ENCODE measurements around the gene CLCN7.
A peak's percentile ranks its signal among the peaks of the same experiment; 100 is the strongest.
"Not testable (repeated sequence)": the region's sequence is repeated elsewhere in the genome, so short reads cannot be mapped to it uniquely, and the experiment has no call there.

CLCN7 gene

DNA sequence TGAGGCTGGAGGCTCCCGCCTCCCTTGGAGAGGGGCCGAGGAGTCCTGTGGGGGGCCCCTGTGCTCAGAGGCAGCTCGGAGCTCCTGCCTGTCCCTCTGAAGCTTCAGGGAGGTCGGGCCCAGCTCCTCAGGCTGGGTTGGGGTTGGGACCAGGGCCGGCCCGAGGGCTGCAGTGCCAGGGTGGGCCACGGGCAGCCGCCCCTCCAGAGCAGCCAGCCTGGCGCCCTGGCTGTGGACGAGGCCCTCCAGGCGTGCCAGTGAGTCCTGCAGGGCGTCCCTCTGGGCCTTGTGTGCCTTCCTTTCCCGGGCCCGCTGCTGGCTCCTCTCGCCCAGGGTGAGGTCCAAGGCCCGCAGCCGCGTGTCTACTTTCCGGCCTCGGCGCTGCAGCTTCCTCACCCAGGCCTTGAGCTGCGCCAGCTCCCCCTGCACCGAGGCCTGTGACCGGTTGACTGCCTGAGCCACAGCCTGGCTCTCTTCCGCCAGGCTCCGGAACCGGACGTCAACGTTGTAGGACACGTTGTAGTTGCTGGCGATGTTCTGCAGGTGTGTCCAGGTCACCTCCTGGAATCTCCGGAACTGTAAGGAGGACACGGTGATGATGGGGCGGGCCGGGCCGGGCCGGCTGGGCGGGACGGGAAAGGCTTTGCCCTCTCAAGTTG lies 12.7 kb upstream of the CLCN7 start:
- no peak for DNase-seq (ENCODE audit: low spot score)

DNA sequence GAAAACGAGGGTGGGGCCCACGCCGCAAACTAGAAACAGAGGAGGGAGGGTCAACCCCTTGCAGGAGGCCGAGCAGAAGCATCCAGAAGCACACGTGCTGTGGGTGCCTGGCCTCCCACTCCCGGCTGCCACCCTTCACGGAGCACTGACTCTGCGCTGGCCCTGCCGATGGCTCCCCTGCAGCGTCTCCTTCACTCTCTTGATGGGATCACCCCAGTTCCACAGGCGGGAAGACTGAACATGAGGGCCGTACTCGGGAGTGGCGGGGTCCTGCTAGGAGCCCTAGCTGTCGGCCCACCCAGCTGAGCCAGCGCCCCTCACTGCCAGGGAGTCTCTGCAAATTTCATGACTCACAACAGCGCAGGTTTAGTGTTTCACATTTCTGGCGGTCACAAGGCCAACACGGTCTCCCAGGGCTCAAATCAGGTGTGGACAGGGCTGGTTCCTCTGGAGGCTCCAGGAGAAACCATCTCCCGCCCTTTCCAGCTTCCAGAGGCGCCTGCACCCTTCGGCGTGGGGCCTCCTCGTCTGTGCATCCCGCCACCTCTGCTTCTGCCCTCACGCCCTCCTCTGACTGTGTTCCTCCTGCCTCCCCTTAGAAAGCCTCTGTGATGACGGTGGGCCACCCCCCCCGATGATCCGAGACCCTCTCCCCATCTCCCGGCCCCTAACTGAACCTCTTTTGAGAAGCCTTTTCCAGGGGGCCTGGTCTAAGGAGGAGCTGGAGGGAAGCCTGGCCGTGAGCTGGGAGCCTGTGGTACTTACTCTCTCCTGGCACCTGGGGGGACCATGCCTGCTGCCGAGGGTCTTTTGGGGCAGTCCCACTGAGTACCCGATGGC lies 11.9 kb upstream of the CLCN7 start:
- no peak for DNase-seq (ENCODE audit: low spot score)

DNA sequence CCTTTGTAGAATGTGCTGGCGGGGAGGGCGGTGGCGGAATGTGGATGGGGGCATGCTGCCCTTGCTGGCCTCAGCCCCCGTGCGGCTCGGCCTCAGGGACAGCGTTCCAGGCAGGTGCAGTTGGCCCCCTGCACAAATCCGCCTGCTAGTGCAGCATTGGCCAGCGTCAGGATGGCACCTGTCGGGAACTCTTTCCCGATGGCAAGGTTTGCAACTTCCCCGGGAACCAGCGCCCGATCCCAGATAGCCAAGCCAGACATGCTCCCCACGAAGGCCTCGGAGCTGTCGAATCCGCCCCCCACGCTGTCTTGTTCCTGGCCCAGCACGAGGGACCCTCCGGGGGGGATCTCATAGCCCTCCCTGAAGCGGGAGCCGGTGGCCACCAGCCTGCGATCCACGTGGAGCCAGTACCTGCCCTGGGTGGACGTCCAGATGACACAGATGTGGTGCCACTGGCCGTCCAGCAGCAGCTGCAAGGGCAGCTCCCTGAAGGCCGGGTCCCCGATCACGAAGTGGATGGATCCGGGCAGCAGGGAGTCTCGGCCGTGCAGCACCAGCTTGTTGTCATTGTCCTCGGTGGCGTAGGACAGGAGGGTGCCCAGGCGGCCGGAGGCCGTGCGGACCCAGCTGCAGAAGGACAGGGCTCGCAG lies 11.1 kb upstream of the CLCN7 start:
- no peak for DNase-seq (ENCODE audit: low spot score)

DNA sequence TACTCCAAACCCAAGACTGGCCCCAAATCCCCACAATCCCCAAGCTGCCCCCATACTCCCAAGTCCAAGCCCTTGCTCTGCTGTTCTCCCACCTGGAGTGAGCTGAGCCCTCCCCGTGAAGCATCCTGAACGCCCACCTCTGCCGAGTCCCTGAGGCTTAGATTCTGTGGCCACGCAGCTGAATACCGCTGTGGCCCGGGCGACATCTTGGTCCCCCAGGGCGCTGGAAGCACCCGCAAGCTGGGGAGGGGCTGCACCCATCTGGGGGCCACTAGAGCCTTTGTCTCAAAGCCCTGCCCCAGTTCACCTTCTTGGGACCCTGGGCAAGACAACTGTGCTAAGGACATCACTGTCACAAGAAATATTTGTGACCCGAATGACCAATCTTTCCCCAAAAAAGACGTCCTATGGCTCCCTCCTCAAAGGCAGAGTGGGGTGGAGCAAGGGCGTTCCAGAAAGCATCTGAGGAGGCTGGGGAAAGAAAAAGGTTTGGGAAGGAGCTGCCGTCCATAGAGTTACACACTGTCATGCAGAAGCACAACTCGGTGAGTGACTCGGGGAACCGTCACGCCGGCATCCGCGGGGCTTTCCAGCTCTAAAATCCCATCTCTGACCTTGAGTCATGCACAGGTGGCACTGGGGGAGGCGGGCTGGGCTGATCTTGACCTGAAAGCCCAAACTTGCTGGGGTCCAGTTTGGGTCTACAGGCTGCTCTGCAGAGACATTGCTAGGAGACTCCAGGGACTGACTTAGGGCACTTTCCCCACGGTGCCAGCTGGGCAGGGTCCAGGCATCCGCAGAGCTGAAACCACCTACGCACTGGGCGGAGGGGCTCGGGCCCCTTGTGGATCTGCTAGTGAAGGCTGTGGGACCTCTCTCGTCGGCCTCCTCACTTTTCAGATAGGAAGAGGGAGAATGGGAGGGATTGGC lies 7.3 kb upstream of the CLCN7 start:
- DNase-seq (ENCODE audit: low spot score): no peak

DNA sequence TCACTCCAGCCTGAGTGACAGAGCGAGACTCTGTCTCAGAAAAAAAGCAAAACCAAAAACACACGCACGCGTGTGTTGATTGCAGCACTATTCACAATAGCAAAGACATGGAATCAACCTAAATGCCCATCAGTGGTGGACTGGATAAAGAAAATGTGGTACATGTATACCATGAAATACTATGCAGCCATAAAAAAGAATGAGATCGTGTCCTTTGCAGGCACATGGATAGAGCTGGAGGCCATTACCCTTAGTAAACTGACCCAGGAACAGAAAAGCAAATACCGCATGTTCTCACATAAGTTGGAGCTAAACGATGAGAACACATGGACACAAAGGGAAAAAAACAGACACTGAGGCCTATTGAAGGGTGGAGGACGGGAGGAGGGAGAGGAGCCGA lies 4.1 kb upstream of the CLCN7 start:
- DNase-seq (ENCODE audit: low spot score): not testable (repeated sequence)

DNA sequence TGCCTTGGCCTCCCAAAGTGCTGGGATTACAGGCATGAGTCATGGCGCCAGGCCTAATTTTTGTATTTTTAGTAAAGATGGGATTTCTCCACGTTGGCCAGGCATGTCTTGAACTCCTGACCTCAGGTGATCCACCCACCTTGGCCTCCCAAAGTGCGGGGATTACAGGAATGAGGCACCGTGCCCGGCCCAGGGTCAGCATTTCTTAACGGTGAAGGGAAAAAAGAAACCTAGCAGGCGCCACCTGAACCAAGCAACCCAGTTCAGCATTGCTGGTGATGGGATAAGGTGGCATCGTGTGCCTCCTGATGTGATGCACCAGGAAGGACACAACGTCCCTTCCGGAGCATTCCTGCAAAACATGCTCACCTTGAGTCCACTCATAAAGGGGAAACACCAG lies 2.2 kb upstream of the CLCN7 start:
- no peak for DNase-seq (ENCODE audit: low spot score)

DNA sequence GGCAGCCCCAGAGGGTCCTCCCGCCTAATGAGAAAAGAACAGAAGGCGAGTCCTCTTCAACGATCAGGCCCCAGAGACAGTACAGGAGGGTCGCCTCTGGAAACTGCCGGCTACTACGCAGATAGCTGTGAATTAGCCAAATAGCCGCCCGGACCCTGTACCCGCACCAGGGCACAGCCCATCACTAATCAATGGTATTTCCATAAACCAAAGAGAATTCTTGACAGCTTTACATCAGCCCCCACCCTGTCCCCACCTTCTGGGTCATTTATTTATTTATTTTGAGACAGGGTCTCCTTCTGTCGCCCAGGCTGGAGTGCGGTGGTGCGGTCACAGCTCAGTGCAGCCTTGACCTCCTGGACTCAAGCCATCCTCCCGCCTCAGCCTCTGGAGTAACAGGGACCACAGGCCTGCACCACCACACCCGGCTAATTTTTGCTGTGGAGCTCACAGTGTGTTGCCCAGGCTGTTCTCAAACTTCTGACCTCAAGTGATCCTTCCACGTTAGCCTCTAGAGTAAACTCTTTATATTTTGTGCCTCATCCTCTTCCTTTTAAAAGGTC lies 805 bp upstream of the CLCN7 start:
- no peak for DNase-seq (ENCODE audit: low spot score)

DNA sequence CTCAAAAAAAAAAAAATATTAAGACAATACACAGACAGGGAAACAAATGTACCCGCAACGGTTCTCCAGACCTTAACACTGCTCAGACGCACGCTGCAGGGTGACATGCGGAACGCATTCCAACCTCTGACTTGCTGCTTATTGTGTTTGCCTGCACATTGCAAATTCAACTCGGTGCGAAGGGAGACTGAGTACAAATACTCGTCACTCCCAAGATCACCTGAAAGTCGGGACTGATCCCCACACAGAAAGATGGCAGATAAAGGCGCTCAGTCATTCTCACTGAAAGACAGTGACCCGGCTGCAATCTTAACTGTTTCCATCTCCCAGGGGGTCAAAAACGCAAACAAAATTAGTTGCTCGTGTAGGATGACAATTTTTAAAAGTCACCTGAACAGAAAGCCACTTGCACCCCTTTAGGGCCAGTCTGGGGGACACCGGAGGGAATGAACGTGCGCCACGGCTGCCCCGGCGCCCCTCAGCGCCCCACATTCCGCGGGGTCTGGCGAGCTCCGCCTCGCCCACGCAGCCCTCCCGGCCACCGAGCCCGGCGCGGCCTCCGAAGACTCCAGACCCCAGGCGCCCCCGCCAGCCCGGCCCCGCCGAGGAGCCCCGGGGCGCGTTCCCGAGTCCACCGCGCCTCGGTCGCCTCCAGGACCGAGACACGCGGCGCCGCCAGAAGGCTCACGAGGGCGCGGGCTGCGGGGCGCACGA lies 589 bp downstream of the CLCN7 start:
- DNase-seq (ENCODE audit: low spot score): peak; percentile 59

DNA sequence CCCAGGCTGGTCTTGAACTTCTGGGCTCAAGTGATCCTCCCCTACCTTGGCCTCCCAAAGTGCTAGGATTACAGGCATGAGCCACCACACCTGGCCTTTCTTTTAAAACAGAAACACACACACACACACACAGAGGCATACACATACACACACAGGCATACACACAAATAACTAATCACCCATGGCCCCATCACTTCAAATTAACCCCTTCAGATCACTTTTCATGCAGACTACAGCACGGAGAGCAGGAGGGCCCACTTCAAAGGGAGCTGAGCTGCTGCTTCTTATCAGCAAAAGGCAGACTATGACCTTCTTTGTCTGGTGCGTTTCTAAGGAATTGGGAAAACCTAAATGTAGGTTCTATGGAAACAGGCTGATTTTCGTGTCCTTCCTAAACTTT lies 1.9 kb downstream of the CLCN7 start:
- no peak for DNase-seq (ENCODE audit: low spot score)

DNA sequence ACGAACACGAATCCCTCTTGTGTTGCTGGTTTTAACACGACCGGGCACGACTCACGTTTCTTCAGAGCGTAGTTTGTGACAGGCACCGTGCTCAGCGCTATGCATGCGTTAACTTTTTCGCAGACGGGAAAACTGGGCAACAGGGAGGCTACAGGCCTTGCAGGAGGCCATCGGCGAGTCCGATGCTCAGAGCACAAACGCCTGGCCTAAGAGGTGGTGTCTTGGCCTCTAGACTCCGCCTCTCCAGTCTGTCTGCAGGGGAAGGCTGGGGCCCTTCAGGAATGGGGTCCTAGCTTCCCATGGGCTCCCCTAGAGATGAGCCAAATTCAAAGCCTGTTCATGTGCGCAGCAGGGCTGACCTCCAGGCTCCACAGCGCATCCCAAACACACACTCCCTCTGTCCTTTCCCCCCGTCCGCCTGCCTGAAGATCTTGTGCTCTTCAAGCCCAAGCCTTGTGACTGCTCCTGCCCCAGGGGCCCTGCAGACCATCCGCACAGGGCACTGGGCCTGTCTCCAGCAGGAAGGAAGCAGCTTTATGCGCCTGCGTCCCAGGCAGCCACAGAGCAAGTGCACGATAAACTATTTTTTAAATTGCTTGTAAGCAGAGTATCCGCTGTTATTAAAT lies 3.1 kb downstream of the CLCN7 start:
- DNase-seq (ENCODE audit: low spot score): no peak

DNA sequence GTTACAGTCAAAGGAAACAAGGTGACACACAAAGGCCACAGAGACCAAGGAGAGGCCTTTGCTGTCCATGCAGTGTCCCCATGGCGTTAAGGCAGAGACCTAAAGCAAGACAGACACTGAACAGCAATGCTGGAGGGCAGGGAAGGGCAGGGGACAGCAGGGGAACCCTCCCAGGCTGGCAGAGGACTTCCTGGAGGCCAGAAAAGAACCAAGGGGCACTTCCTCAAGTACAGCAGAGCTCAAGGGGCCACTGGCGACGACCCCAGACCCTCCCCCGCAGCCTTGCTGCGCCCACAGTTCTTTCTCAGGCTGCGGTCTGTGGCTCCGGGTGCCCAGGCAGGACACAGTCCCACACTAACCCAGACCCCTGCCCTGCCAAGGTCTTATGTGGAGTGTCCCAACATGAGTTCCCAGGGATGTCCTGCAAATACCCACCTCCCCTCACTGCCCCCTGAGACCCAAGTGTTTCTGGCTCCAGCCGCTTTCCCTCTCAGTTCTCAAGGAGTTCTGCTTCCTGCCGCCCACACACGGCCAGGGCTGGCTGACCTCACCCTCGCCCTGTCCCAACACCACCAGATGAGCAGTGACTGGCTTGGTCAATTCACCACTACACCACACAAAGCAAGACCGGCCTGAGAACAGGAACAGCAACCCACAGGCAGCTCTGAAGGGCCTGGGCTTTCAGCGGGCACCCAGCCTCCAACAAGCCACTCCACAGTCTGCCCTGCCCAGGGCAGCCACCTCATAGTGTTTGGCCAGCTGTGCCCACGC lies 4.2 kb downstream of the CLCN7 start:
- DNase-seq (ENCODE audit: low spot score): no peak

DNA sequence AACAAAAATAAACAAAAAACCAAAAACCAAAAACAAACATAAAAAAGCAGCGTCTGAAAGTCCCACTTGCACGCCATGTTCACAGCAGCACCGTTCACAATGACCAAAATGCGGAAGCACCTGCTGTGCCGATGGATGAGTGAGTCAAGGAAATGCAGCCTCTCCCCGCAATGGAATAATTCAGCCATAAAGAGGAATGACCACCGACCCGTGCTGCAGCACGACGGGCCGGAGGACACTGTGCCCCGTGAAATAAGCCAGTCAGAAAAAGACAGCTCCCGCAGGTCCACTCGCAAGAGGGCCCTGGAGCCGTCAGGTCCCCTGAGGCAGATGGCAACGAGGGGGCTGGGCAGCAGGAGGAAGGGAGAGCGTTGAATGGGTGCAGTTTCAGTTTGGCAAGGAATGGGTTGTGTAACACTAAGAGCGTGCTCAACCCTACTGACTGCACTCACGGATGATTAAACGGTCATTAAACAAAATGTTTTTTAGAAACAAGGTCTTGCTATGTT lies 5.1 kb downstream of the CLCN7 start:
- DNase-seq (ENCODE audit: low spot score): no peak

DNA sequence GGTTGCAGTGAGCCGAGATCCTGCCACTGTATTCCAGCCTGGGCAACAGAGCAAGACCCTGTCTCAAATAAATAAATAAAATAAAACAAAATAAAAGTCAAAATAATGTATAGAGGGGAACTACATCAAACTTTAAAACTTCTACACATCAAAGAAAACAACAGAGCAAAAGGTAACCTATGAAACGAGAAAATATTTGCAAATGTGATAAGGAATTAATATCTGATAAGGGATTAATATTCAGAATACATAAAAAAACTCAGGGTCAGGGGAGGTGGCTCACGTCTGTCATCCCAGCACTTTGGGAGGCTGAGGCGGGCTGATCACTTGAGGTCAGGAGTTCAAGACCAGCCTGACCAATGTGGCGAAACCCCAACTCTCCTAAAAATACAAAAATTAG lies 5.7 kb downstream of the CLCN7 start:
- not testable (repeated sequence) for DNase-seq (ENCODE audit: low spot score)

DNA sequence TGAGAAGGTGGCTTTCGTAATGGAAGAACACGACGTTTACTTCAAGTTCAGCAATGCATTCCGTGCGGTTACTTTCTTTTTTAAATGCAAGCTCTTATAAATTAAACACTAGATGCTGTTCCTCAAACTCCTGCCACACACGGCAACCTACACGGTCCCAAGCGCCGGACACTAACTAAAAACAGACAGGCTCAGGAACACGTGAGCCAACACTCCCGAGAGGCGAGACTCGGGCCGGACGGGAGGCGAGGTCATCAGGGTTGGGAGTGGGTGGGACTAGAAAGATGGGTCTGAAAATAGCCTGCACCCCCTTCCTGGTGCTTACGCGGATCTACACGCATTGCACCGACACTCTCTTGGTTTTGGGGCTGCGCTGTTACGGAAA lies 6.4 kb downstream of the CLCN7 start:
- no peak for DNase-seq (ENCODE audit: low spot score)

DNA sequence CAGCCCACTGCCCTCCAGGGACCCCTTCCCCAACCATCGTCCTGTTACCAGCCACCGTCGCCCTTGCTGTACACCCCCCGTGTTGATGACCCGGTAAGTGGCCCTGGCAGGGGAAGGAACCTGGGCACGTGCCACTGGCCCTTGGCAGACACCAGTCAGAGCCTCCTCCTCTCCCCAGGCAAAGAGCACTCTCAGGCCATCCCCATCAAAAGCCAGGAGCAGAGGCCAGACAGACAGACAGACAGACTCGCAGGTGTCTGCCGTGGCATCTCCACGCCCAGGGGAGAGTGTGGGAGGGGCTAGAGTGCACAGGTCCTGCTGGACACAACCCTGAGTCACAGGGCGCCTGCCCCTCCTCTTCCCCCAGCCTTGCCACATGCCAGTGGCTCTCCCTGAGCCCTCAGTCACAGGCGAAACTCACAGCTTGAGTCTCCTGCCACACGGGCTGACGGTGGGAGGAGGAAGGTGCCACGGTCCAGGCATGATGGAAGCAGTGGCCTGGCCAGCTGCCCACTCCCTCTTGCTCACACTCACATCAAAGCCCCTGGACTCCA lies 7.8 kb downstream of the CLCN7 start:
- no peak for DNase-seq (ENCODE audit: low spot score)

DNA sequence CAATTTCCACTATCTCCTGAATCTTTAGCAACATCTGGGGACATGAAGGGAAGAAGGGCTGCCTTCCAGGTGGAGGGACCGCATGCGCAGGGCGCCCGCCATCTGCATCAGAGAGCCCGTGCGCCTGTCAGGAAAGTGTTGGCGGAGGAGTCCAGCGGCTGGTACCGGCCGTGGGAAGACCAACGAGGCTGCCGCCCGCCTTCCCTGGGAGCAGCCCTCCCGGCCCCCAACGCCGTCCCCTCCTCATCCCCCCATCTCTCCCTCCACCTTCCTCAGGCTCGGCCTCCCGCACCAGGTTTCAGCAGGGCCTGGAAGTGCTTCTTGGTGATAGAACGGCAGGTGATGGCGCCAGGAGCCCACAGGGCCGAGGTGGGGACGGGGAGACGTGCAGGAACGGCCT lies 8.8 kb downstream of the CLCN7 start:
- DNase-seq (ENCODE audit: low spot score): no peak

DNA sequence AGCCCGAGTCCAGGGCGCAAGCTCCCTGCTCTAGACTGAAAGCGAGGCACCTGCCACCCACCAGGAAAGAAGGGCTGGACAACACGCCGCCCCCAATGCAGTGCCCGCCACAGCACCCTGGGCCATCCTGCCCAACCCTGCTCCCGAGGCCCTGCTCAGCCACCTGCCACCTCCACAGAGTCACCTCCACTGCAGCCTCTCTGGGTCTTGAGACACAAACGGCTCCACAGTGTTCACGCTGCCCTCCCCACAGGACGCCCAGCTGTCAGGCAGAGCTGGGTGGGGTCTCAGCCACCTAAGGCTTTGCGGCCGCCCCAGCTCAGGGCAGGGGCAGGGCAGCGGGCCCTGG lies 9.3 kb downstream of the CLCN7 start:
- no peak for DNase-seq (ENCODE audit: low spot score)

DNA sequence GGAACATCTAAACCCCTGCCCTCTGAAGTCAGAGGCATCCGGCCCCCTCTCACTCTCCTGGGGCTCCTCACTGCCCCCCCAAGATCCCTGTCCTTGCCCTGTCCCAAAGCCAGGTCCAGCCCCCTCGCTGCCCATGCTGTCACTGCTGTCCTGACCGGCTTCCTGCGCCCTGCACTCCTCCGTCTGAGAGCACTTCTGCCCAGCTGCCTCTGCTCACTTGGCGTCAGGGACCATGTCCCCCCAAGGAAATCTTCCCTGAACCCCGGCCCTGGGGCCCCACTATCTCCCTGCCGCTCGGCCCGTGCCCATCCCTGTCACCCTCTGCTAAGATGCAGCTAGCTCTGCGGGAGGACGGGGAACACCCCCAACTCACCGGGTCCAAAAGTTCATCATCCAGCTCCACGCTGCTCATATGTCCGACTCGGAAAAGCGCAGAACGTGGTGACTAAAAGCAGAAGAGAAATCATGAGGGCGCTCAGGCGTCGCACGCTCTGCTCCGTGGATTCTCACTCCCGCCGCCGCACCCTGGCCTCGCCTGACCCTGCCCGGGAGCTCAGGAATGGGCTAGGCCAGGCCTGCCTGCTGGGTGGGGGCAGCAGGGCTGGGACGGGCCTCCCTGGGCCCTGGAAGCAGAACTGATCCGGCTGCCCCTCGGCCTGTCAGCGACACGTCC lies 9.8 kb downstream of the CLCN7 start:
- no peak for DNase-seq (ENCODE audit: low spot score)
